NCI-H1694 treated with DMSO at 0.1 percent for 48 hours (cell line): ENCODE results near the gene FBN1.
A peak's percentile ranks its signal among the peaks of the same experiment; 100 is the strongest.

Source experiments
- DNase-seq: peaks from one replicate; lab custom pipeline; 2025; lab: John Stamatoyannopoulos, UW

Gene FBN1

GRCh38 chr15:48514103-48514816 lies 131.2 kb downstream of the FBN1 start:
- no peak for DNase-seq

GRCh38 chr15:48510976-48511375 lies 134.5 kb downstream of the FBN1 start:
- DNase-seq = no peak

- DNase-seq = peak; percentile 29
Measured at GRCh38 chr15:48507416-48508065, 138.0 kb downstream of the FBN1 start.

- DNase-seq = no peak
Measured at GRCh38 chr15:48505067-48505466, 140.4 kb downstream of the FBN1 start.

- no peak for DNase-seq
Measured at GRCh38 chr15:48501208-48501607, 144.3 kb downstream of the FBN1 start.

GRCh38 chr15:48500595-48500994 lies 144.9 kb downstream of the FBN1 start:
- no peak for DNase-seq

- DNase-seq = no peak
Measured at GRCh38 chr15:48499978-48500377, 145.5 kb downstream of the FBN1 start.

- DNase-seq = no peak
Measured at GRCh38 chr15:48498828-48499227, 146.7 kb downstream of the FBN1 start.

- DNase-seq = no peak
Measured at GRCh38 chr15:48494631-48495030, 150.9 kb downstream of the FBN1 start.

- no peak for DNase-seq
Measured at GRCh38 chr15:48493763-48494225, 151.7 kb downstream of the FBN1 start.

GRCh38 chr15:48493084-48493762 lies 152.3 kb downstream of the FBN1 start:
- no peak for DNase-seq

GRCh38 chr15:48486228-48486627 lies 159.3 kb downstream of the FBN1 start:
- DNase-seq = no peak

- DNase-seq = no peak
Measured at GRCh38 chr15:48481802-48482201, 163.7 kb downstream of the FBN1 start.

GRCh38 chr15:48479751-48480150 lies 165.8 kb downstream of the FBN1 start:
- DNase-seq = no peak

GRCh38 chr15:48478581-48478980 lies 166.9 kb downstream of the FBN1 start:
- DNase-seq = no peak

GRCh38 chr15:48477795-48478360 lies 167.6 kb downstream of the FBN1 start:
- DNase-seq = no peak

- DNase-seq = no peak
Measured at GRCh38 chr15:48475600-48476395, 169.7 kb downstream of the FBN1 start.

- DNase-seq = no peak
Measured at GRCh38 chr15:48473667-48474066, 171.8 kb downstream of the FBN1 start.

GRCh38 chr15:48472756-48473155 lies 172.8 kb downstream of the FBN1 start:
- DNase-seq = no peak

GRCh38 chr15:48471073-48471472 lies 174.4 kb downstream of the FBN1 start:
- DNase-seq = no peak

- no peak for DNase-seq
Measured at GRCh38 chr15:48470096-48470495, 175.4 kb downstream of the FBN1 start.

GRCh38 chr15:48469681-48470080 lies 175.8 kb downstream of the FBN1 start:
- DNase-seq = no peak
